ENCODE measurements around the gene LDLRAD4. TPM values are rescaled to one million over a fixed set of nuclear protein-coding genes. Genes with fewer than 3 reads are reported as not detected.
A peak's percentile ranks its signal among the peaks of the same experiment; 100 is the strongest.

Gene LDLRAD4
- total RNA-seq, 4 donors from 2014 or later = 20.4 to 40.4 (median 35.3) TPM

DNA sequence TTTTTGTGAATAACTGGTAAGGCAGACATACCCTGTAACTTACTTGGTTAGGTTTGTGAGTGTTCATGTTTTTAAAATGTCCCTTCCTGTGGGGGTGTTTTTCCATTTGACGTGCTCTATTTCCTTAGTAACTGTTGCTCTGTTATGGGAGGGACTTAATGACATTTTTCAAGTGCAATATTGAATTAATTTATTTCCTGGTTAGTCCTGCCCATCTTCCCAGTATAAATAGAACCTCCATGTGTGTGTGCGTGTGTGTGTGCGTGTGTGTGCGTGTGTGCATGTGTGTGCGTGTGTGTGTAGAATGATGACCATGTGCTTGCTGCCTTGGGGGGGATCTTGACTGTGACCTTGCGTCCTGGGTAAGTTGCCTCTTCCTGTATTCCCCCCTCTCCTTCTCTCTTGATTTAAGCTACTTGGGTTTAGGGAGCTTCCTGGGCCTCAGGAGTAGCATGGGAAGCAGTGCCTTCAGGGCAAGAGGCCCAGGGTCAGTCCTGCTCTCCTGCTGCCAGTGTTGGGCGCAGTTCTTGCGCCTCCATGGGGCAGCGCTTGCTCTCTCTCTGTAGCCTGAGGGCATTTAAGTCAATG is 163.9 kb downstream of the LDLRAD4 start:
- intact Hi-C loops (cut with DNase I) = no loop called here
- TF ChIP-seq POLR2A (IDR thresholded peaks at IDR 0.05; ENCODE audit: low read depth) = no peak
- no peak for TF ChIP-seq EP300 (IDR thresholded peaks at IDR 0.05)
- no peak for TF ChIP-seq POLR2AphosphoS5 (IDR thresholded peaks at IDR 0.05)
- TF ChIP-seq, protein P1, sequence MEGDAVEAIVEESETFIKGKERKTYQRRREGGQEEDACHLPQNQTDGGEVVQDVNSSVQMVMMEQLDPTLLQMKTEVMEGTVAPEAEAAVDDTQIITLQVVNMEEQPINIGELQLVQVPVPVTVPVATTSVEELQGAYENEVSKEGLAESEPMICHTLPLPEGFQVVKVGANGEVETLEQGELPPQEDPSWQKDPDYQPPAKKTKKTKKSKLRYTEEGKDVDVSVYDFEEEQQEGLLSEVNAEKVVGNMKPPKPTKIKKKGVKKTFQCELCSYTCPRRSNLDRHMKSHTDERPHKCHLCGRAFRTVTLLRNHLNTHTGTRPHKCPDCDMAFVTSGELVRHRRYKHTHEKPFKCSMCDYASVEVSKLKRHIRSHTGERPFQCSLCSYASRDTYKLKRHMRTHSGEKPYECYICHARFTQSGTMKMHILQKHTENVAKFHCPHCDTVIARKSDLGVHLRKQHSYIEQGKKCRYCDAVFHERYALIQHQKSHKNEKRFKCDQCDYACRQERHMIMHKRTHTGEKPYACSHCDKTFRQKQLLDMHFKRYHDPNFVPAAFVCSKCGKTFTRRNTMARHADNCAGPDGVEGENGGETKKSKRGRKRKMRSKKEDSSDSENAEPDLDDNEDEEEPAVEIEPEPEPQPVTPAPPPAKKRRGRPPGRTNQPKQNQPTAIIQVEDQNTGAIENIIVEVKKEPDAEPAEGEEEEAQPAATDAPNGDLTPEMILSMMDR (IDR thresholded peaks at IDR 0.05) = no peak
- Histone ChIP-seq H3K27ac (replicated peaks in 1 of 4) (peak overlapping the region; percentile 70 to 86 (median 84)), H3K27me3 (no peaks in the 10 kb centered on the region), H3K9me3 (no peaks in the 10 kb centered on the region), H3K4me1 (peaks cover 57 to 67% (median 62%) of the 10 kb centered on the region in 4 donors), H3K4me3 (peak overlapping the region; percentile 41 to 49 (median 44)), H3K36me3 (no peaks in the 10 kb centered on the region)
- DNase-seq (ENCODE audit: extremely low spot score) = no peak
- 49% methylated on average over 6 of the region's 9 CpGs for WGBS

DNA sequence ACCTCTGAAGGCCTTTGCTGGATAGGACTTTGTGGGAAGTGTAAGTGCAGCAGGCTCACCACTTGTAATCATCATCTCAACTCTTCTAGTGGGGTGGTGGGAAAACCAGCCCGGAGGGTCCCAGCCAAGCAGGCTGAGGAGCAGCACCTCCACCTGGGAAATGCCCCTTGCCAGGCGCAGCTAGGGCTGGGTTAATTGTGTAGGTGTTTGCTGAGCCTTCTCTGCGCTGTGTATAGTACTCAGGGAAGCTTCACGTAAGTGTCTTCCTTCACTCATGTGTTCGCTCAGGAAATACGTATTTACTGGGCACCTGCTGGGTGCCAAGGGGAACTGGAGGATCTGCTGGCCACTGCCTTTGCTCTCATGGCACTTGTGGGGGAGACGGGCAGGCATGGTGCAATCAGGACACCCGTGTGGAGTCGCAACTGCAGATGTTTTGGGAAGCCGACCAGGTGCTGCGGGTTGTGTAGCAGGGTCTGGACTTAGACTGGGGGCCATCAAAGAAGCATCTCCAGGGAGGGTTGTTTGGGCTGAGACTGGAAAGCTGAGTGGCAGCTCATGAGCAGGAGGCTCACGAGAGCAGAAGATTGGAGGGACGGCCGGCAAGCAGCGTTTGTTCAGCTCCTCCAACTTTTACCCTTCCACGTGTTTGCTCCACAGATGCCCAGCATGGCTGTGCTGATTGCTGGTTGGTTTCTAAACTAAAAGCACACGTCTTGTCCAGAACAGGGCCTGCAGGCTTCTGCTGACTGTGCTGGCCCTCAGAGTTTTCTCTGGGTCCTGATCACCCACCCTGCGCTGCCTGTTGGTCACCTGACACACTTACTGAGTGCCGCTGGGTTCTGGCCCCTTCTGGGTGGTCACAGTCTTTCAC is 164.6 kb downstream of the LDLRAD4 start:
- Histone ChIP-seq H3K27me3 (no peaks in the 10 kb centered on the region), H3K9me3 (no peaks in the 10 kb centered on the region), H3K36me3 (no peaks in the 10 kb centered on the region), H3K4me3 (peak overlapping the region in 3 of 4 donors; percentile 43 to 49 (median 45)), H3K4me1 (peaks cover 61 to 72% (median 66%) of the 10 kb centered on the region in 4 donors), H3K27ac (replicated peaks in 1 of 4) (peak overlapping the region; percentile 70 to 86 (median 84))
- TF ChIP-seq, protein P1 (IDR thresholded peaks at IDR 0.05) = no peak
- TF ChIP-seq POLR2AphosphoS5 (IDR thresholded peaks at IDR 0.05) = no peak
- TF ChIP-seq POLR2A (IDR thresholded peaks at IDR 0.05; ENCODE audit: low read depth) = no peak
- no peak for TF ChIP-seq EP300 (IDR thresholded peaks at IDR 0.05)
- intact Hi-C loops (cut with DNase I) = no loop called here
- no peak for DNase-seq (ENCODE audit: extremely low spot score)
- WGBS = 93% methylated on average over 19 of the region's 19 CpGs

DNA sequence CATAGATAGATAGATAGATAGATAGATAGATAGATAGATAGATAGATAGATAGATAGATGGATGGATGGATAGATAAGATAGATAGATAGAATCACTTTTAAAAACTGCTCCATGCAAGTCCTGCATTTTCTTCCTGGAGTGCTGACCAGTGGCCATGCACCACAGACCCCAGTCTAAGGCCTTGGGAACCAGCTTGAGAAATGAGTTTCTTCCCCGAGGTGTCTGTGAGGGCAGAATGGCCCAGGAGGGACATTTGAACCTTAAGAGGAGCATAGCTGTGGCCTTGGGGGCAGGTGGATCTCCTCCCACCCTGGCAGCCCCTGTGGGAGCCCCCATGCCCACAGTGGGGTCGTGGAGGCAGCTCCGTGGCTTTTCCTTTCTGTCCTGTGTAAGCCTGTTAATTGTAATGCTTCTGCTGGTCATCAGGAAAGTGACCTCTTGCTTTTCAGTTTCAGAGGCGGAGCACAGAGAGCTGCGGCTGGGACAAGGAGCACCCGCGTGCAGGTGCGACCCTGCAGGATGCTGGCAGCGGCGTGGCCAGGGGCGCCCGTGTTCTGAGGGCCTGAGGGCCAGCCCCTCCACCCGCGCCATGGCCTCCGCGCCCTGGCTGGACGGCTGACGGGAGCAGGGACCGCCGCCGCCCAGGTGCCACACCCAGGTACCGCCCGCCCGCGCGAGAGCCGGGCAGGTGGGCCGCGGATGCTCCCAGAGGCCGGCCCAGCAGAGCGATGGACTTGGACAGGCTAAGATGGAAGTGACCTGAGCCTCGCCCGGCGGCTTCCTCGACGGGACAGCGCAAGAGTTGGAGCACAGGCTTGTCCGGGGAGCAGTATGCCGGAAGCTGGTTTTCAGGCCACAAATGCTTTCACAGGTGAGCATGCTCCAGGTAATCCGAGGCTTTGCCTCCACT is 168.6 kb downstream of the LDLRAD4 start:
- Histone ChIP-seq H3K4me3 (no peak overlapping the region), H3K27me3 (no peaks in the 10 kb centered on the region), H3K4me1 (peaks cover 44 to 55% (median 51%) of the 10 kb centered on the region in 4 donors), H3K9me3 (no peaks in the 10 kb centered on the region), H3K36me3 (peaks cover 0 to 2% (median 0%) of the 10 kb centered on the region in 4 donors), H3K27ac (replicated peaks in 1 of 4) (peak overlapping the region in 3 of 4 donors; percentile 32 to 60 (median 50))
- WGBS = 95% methylated on average over 34 of the region's 40 CpGs
- DNase-seq (ENCODE audit: extremely low spot score) = no peak
- TF ChIP-seq POLR2AphosphoS5 (IDR thresholded peaks at IDR 0.05) (no peak), POLR2A (IDR thresholded peaks at IDR 0.05; ENCODE audit: low read depth) (no peak), EP300 (IDR thresholded peaks at IDR 0.05) (no peak)
- TF ChIP-seq, protein P1 (IDR thresholded peaks at IDR 0.05) = no peak
- intact Hi-C loops (cut with DNase I) = loop anchor here (5.0 kb wide), 2 partner anchors 35 to 170 kb away; partner anchors contain the start of gene LDLRAD4

DNA sequence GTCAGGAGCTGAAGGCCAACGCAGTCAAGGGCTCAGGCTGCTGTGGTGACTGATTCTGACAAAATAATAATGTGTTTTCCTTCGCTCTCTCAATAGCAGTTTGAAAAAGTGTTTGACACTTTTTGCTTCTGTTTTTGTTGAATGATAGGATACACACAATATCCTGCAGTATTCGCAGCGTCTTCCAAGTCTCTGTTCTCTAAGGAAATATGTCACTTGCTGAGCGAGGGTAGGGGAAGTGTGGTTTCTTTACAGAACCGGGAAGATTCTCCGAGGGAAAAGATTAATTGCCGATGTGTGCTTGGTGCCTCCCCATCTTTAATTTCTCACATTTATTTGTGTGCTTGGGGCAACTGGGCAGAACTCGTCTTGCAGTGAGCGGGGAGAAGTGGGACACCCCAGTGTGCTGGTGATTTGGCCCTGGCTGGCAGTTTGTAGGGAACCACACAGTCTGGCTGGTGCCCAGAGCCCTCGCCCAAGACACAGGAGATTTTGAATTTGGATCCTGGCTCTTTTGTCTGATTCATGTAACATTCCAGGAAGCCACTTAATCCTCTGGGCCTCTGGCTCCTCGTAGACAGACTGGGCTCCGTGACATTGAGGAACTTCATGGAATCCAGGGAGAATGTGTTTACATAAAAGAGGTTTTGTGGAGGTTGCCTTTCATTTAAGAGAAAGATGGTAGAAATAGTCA is 169.4 kb downstream of the LDLRAD4 start:
- H3K27ac ChIP-seq (replicated peaks in 1 of 4) = peak overlapping the region; percentile 8 to 60 (median 41)
- no peak for DNase-seq (ENCODE audit: extremely low spot score)
- intact Hi-C loops (cut with DNase I) = loop anchor here (5.0 kb wide), 2 partner anchors 34 to 171 kb away; partner anchors contain the start of gene LDLRAD4
- H3K9me3 ChIP-seq = no peaks in the 10 kb centered on the region
- WGBS = 43% methylated on average over 13 of the region's 13 CpGs
- H3K36me3 ChIP-seq = peaks cover 0 to 2% (median 0%) of the 10 kb centered on the region in 4 donors
- no peak for TF ChIP-seq POLR2AphosphoS5 (IDR thresholded peaks at IDR 0.05)
- no peak overlapping the region for H3K4me3 ChIP-seq
- no peaks in the 10 kb centered on the region for H3K27me3 ChIP-seq
- H3K4me1 ChIP-seq = peaks cover 36 to 46% (median 42%) of the 10 kb centered on the region in 4 donors
